Activated naive CD4-positive, alpha-beta T cell treated with anti-CD3 and anti-CD28 coated beads, Interleukin-2, amount 10 ng/mL, durations not matched to agents 7 days and 5 days (primary cell): ENCODE results near the gene TLR3.

Source experiments
- CTCF ChIA-PET: fragments of 350-600 bp; sonication (Branson Sonifier 250); formaldehyde crosslinking; loops from one replicate; lab custom pipeline; 2021; ENCODE audit warnings: antibody characterized with exemption; lab: Charles Lee
- DNase-seq: peaks from one replicate; pipeline ENCODE4 v3.0.0-alpha.2; 2020
- H3K27ac Mint-ChIP-seq: one replicate; pipeline ENCODE4 v1.8.0; 2021; ENCODE audit warnings: mild to moderate bottlenecking, moderate library complexity, mixed read lengths
- H3K27me3 Mint-ChIP-seq: one replicate; pipeline ENCODE4 v1.8.0; 2021; ENCODE audit warnings: mild to moderate bottlenecking, mixed read lengths
- H3K36me3 Mint-ChIP-seq: one replicate; pipeline ENCODE4 v1.8.0; 2021; ENCODE audit warnings: mixed read lengths
- H3K4me1 Mint-ChIP-seq: one replicate; pipeline ENCODE4 v1.8.0; 2021; ENCODE audit warnings: mixed read lengths
- H3K4me3 Mint-ChIP-seq: one replicate; pipeline ENCODE4 v1.8.0; 2021; ENCODE audit warnings: mild to moderate bottlenecking, moderate library complexity, mixed read lengths
- H3K9me3 Mint-ChIP-seq: one replicate; pipeline ENCODE4 v1.8.0; 2021; ENCODE audit warnings: mixed read lengths

The TLR3 gene

DNA sequence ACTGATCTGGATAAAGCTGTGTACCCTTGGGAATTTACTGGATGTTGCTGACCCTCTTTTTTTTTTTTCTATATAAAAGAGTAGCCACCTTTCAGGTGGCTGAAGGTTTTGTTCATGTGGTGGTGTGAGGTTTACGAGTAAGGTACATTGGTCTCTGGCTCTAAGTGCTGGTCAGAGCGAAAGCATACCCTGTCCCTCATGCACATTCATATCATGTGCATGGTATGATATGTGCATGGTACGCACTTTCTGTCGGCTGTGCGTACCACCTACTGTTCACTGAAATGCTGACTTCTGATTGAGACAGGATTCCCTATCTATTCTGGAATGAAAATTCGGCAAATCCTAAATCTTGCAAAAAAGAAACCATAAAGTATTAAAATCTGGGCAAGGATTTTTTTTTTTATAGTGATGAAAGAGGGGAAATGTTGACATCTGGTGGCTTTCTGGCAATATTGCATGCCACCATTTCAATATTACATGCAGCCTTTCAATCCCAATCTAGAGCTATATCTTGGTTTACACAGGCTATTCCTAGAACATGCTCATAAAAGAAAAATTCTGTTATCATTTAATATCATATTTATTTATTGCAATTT, 68.3 kb downstream of the TLR3 start:
- DNase-seq, result no peak
- CTCF ChIA-PET, result interaction anchor here (0.6 to 5.0 kb wide), 13 partner anchors 8 to 501 kb away, joined by 3 to 44 read pairs (median 3); partner anchors contain the start of gene TLR3
- no peaks in the 10 kb centered on the region for H3K36me3 Mint-ChIP-seq

More for the DNA sequence above, 68.3 kb downstream of the TLR3 start:
- peaks cover 11% of the 10 kb centered on the region for H3K4me1 Mint-ChIP-seq
- H3K4me3 Mint-ChIP-seq, result no peak overlapping the region
- H3K27me3 Mint-ChIP-seq, result peaks cover 10% of the 10 kb centered on the region
- no peak overlapping the region for H3K27ac Mint-ChIP-seq
- no peaks in the 10 kb centered on the region for H3K9me3 Mint-ChIP-seq
